HL-60/S4 (cell line): ENCODE data around the gene SUN3.

Experiments used
- in situ Hi-C: fragments of 300-500 bp; cut with MboI; formaldehyde crosslinking; loops from 2 replicates; pipeline ENCODE4 v1.14.3; 2022; ENCODE audit warnings: low sequenced_read_pairs

SUN3 gene

GRCh38 chr7:47979832-47980181 lies 49.1 kb downstream of the SUN3 start:
- in situ Hi-C loops, result loop anchor here (10.0 kb wide), 1 partner anchor 115 kb away; no protein-coding TSS in a partner anchor

DNA sequence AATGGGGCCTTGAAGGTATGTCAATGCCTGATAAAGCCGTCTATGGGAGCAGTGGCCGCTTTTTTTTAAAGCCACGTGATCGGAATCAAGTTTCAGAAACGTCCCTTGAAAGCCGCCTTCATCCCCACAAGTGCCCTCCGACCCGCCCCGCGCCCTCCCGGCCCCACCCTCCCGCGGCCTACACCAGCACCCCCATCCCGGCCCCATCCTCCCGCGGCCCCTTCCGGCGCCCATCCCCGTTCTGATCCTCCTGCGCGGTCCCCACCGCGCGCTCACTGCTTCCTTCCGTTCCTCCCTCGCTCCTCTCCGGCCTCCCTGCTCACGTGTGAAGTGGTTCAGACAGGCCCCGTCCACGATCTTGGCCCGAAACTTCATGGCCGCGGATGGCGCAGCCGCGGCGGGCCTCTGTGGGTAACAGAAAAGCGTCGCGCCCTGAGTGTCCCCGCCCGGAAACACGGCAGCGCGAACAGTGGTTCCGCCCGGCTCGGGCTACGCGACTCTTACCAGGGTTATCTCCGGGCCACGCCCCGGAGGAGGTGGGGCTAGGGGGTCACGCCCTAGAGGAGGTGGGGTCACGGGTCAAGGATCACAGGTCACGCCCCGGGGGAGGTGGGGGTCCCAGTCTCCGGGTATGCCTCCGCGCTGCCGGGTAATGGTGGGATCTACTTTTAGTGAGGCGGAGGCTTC lies 49.6 kb downstream of the SUN3 start, which contains the start of gene HUS1:
HUS1 (minus strand) TSS at position 471 of the 687 bp plus-strand sequence; CDS start at position 375, 96 bp downstream.
- in situ Hi-C loops, result loop anchor here (10.0 kb wide), 1 partner anchor 116 kb away; no protein-coding TSS in a partner anchor

- in situ Hi-C loops, result loop anchor here (10.0 kb wide), 1 partner anchor 116 kb away; no protein-coding TSS in a partner anchor
Observed at GRCh38 chr7:47978790-47979144, 50.1 kb downstream of the SUN3 start.

- in situ Hi-C loops, result loop anchor here (10.0 kb wide), 1 partner anchor 121 kb away; no protein-coding TSS in a partner anchor
Observed at GRCh38 chr7:47973739-47974138, 55.2 kb downstream of the SUN3 start.

DNA sequence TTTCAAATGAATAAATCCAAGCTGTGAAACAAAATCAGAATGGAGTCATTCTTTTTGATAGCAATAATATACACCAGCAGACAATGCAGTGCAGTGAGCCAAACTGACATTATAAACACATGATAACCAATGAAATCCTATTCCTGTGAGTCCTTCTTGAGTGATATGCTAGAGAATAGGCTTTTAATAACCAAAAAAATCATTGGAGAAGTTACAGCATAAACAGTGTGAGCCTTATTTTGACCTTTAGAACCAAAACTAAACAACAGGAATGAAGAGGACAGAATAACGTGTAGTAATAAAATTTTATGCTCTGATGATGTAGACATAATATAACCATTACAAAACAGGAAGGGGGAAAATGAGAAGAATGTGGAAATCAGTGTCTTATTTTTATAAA lies 58.1 kb downstream of the SUN3 start:
- in situ Hi-C loops, result loop anchor here (10.0 kb wide), 1 partner anchor 124 kb away; no protein-coding TSS in a partner anchor

- in situ Hi-C loops, result no loop called here
Observed at GRCh38 chr7:47968847-47969774, 59.8 kb downstream of the SUN3 start.

DNA sequence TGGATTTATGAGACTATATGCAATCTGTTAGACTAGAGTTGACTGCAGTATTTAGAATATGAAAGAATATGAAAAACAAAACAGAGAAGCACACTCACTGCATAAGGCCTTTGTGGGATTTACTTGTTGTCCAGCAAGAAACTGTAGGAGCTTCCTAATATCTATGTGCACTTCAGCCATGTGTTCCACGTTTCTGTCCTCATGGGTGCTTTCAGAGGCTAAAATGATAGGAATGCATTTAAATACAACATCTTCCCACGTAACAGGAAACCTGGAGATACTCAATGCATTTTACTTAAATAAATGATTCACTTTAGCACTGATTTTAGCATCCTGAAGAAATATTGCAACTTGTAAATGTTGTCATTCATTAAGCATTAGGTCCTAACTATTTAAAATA lies 61.2 kb downstream of the SUN3 start:
- in situ Hi-C loops, result no loop called here

DNA sequence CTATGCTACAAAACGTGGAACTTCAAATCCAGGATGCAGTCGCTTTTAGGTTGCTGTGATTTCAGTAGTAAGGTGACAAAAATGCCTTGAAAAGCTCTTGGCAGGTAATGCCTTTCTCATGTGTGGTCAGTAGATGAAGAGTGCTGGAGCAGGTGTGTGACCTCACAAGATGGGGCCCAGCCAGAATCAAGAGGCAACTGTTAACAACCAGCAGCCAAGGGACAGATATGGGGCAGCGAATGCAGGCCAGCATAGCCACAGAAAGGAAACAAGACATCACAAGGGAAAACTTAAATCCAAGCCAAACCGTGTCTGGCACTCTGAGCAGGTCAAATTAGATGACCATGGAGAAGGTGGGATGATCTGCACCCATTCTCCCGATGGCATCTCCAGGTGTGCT lies 61.8 kb downstream of the SUN3 start:
- in situ Hi-C loops, result no loop called here

GRCh38 chr7:47965456-47965855 lies 63.5 kb downstream of the SUN3 start:
- in situ Hi-C loops, result no loop called here

DNA sequence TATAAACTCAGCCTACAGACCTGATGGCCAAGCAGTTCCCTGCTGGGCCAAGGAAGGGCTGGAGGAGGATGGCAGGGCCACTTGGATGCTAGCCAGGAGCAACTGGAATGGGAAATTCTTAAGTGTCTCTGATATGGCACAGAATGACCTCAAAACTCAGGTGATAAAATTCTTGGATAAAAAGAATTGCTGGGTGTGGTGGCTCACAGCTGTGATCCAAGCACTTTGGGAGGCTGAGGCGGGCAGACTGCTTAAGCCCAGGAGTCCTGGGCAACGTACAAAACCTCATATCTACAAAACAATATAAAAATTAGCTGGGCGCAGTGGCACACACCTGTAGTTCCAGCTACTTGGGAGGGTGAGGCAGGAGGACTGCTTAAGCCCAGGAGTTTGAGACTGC lies 66.6 kb downstream of the SUN3 start:
- in situ Hi-C loops, result no loop called here

GRCh38 chr7:47957156-47957555 lies 71.8 kb downstream of the SUN3 start:
- in situ Hi-C loops, result no loop called here

DNA sequence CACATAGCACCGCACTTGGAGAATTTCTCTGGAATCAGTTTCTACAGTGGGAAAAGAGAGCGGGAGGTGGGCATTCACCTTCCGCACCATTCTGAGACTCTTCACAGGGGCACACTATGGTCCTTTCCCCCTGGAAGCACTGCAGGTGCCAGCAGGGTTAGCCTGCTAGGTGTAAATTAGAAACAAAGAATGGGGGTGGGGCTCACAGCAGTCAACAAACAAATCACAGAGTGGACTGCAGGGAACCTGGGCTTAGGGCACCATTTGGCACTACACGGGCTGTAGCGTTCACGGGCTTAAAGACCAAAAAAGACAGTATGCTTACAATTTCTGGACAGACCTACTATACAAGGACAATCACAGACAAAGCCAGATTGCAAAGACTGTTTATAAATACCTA lies 72.7 kb downstream of the SUN3 start:
- in situ Hi-C loops, result no loop called here

- in situ Hi-C loops, result no loop called here
Observed at GRCh38 chr7:47954231-47954911, 74.5 kb downstream of the SUN3 start.

DNA sequence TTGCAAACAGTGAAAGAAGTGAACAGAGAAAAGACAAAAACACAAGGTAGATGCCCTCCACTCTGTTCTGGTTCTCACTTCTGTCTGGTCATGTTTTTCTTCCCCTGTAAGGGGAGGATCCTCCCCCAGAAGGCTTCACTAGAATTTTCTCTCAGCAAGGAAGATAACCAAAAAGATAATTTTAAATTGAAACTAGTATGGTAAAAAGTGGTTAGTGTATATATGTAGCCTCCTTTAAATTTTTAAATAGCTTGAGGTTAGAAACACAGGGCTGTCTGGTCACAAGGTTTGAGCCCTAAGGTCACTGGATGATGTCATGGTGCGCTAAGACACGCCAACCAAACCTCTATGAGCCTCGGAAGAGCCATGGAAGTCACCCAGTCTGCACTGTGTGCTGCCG lies 75.1 kb downstream of the SUN3 start:
- in situ Hi-C loops, result no loop called here

GRCh38 chr7:47952224-47952623 lies 76.7 kb downstream of the SUN3 start:
- in situ Hi-C loops, result no loop called here

DNA sequence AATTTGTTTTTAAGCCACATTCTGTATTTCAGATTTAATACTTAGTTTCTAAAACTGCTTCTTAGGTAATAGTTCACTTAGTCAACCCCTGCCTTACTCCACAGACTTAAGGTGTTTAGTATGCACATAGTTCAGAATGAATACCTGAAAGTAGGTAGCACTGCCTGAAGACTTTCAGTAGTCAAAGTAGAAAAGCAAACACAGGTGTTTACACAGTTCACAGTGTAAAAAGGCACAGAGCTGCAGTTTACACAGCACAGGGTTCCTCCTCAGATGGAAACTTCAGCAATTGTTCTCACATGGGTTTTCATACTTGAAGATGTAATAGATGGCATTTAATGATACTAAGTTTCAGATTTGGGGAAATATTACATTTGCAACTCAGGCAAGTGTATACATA lies 77.5 kb downstream of the SUN3 start:
- in situ Hi-C loops, result no loop called here

DNA sequence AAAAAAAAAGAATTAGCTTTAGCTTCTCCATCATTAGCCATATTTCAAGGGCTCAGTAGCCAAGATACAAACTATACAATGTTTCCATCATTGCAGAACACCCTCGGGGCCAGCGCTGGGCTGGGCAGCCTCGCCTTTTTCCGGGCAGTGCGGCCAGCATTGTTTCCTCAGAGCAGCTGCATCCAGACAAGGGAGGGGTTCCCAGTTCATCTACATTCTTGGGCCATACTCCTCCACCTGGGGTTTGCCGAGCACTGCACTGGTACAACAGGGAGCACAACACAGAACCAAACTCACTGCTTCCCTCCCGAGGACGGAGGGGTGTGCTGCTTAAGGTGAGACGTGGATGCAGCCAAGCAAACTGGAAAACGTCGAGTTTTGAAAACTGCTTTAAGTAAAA lies 78.2 kb downstream of the SUN3 start:
- in situ Hi-C loops, result no loop called here

- in situ Hi-C loops, result loop anchor here (10.0 kb wide), 1 partner anchor 165 kb away; no protein-coding TSS in a partner anchor
Observed at GRCh38 chr7:47949703-47950102, 79.2 kb downstream of the SUN3 start.

- in situ Hi-C loops, result loop anchor here (10.0 kb wide), 1 partner anchor 167 kb away; no protein-coding TSS in a partner anchor
Observed at GRCh38 chr7:47948141-47948790, 80.6 kb downstream of the SUN3 start, which contains the start of gene PKD1L1. TSS of gene PKD1L1 (minus strand) at chr7:47948466. CDS start at chr7:47948440, 26 bp downstream.

DNA sequence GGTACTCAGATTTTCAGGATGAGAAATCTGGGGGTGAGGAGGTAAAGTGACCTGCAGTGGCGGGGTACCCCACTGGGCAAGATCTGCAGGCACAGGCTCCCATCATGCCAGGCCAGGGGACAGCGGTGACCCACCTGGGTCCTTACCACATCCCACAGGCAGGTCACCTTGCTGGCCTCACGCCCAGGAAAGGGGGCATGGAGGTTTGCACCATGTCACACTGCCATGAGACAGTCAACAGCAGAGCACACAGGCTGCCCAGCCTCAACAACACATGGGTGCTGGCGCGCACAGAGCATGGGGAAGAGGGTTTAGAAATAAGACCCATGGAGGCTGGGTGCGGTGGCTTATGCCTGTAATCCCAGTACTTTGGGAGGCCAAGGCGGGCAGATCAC lies 81.6 kb downstream of the SUN3 start:
- in situ Hi-C loops, result loop anchor here (10.0 kb wide), 1 partner anchor 167 kb away; no protein-coding TSS in a partner anchor
